OCI-LY7 (cell line): Measurements from ENCODE around the gene RTL1.

Experiments
- EZH2phosphoT487 ChIP-seq: fragments of 200-600 bp; sonication (generic); IDR thresholded peaks from 2 replicates; pipeline ENCODE4 v1.6.1; 2018; ENCODE audit warnings: low read depth, borderline replicate concordance, mild to moderate bottlenecking, mixed run types, antibody characterized with exemption, low read length, moderate library complexity, mixed read lengths
- TF ChIP-seq, protein P1 (sequence below): fragments of 200-600 bp; sonication (generic); conservative IDR thresholded peaks from 2 replicates; pipeline ENCODE4 v1.5.1; 2014; ENCODE audit warnings: mild to moderate bottlenecking, antibody characterized with exemption, low read length, moderate library complexity, mixed read lengths

DNA sequence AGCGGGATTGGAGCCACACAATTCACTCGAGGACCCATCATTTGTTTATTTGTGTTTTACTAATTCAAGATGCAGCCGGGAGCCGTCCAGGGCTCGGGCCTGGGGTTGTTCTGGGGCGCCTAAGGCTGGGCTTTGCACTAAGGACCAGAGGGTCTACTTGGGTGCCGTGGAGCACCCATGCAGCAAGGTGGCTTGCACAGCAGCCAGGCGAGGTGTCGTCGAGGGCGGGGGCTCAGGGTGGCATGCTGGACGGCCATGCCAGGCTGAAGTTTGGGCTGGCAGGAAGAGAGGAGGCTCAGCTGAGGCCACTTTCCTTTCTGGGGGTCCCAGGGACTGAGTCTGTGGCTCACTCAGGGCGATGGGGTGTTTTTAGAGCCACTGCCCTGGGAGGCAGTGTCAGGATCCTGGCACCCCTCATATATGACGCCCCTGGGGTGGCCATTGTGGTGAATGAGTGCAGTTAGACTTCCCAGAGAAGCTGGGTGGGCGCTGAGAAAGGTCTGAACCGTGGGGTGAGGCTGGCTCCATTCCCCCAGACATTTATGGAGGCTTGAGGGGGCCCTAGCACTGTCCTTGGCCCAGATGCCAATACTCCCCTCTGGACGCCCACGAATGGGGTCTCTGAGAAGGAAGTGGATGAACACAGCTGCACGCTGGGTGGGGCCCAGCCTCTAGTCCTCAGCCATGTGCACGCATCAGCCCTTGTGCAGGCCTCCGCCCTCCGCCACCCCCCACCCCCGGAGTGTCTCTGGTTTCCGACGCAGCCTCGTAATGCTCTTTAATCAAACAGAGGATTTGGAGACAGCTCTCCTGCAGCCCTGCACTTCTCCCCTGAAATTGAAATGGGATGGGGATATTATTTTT, 66.3 kb downstream of the RTL1 start:
- TF ChIP-seq, protein P1, sequence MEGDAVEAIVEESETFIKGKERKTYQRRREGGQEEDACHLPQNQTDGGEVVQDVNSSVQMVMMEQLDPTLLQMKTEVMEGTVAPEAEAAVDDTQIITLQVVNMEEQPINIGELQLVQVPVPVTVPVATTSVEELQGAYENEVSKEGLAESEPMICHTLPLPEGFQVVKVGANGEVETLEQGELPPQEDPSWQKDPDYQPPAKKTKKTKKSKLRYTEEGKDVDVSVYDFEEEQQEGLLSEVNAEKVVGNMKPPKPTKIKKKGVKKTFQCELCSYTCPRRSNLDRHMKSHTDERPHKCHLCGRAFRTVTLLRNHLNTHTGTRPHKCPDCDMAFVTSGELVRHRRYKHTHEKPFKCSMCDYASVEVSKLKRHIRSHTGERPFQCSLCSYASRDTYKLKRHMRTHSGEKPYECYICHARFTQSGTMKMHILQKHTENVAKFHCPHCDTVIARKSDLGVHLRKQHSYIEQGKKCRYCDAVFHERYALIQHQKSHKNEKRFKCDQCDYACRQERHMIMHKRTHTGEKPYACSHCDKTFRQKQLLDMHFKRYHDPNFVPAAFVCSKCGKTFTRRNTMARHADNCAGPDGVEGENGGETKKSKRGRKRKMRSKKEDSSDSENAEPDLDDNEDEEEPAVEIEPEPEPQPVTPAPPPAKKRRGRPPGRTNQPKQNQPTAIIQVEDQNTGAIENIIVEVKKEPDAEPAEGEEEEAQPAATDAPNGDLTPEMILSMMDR: no peak
- no peak for TF ChIP-seq EZH2phosphoT487
